HCT116 (cell line): Measurements from ENCODE around the gene GUCY2D. TPM values are rescaled to one million over a fixed set of nuclear protein-coding genes. Genes with fewer than 3 reads are reported as not detected.

Source experiments
- ATAC-seq: fragments of 200-7000 bp; cut with Tn5 transposase; 2 replicates; pipeline ENCODE4 v1.9.1; 2020; ENCODE audit warnings: mild to moderate bottlenecking, moderate library complexity
- BruUV-seq: library from RNA; stranded (reverse); fragments of 400-500 nt; replicated peaks from 2 replicates; lab custom pipeline; 2021; lab: Mats Ljungman, UMichigan
- CTCF ChIA-PET: fragments of 300-600 bp; sonication (Branson Sonifier 250); formaldehyde crosslinking; loops from one replicate; lab custom pipeline; 2021; ENCODE audit warnings: antibody characterized with exemption; lab: Charles Lee
- POLR2A ChIA-PET: fragments of 300-600, 350-600 bp; sonication (Branson Sonifier 250); formaldehyde crosslinking; loops from one replicate; lab custom pipeline; 2021; ENCODE audit warnings: antibody characterized with exemption; lab: Charles Lee
- RAD21 ChIA-PET, 2 experiments: fragments of 300-600 bp; sonication (Branson Sonifier 250); formaldehyde crosslinking; loops; one replicate each; lab custom pipeline; 2023; ENCODE audit warnings: low total read pairs in 2 of 2; ENCODE audit not compliant: uncharacterized antibody in 2 of 2, unreplicated experiment in 2 of 2, low non-redundant PET in 1 of 2; lab: Charles Lee
- DNase-seq: peaks from one replicate; pipeline ENCODE4 v3.0.0-alpha.2; 2010; ENCODE audit warnings: low read depth, low spot score
- H2AFZ ChIP-seq: fragments of 200-600 bp; shearing (Covaris generic), sonication (generic); 2 replicates; pipeline ENCODE4 v1.6.1; 2017; ENCODE audit warnings: low read depth, mixed run types, mixed read lengths, antibody characterized with exemption, low read length; ENCODE audit not compliant: poor library complexity, severe bottlenecking
- H3K27ac ChIP-seq: 2 replicates; pipeline ENCODE4 v1.5.1; 2012; ENCODE audit warnings: low read depth, low read length
- H3K27me3 ChIP-seq: fragments of 200-600 bp; sonication (generic); 2 replicates; pipeline ENCODE4 v1.6.1; 2016; ENCODE audit warnings: mixed run types, low read length, mixed read lengths; ENCODE audit not compliant: insufficient read depth
- H3K36me3 ChIP-seq, 2 experiments: fragments of 200-500 bp in 1 of 2; fragments of 200-600 bp in 1 of 2; sonication (Bioruptor generic) in 1 of 2; sonication (generic) in 1 of 2; 2 replicates each; pipeline versions ENCODE4 v1.5.1 to v1.6.1; 2014 to 2016; ENCODE audit warnings: low read length in 2 of 2, inconsistent platforms in 1 of 2, mixed read lengths in 1 of 2, mixed run types in 1 of 2; ENCODE audit not compliant: insufficient read depth in 2 of 2, control insufficient read depth in 1 of 2
- H3K4me1 ChIP-seq, 2 experiments: fragments of 200-600 bp in 1 of 2; sonication (generic) in 1 of 2; 2 replicates each; pipeline versions ENCODE4 v1.5.1 to v1.6.1; 2012 to 2017; ENCODE audit warnings: low read length in 2 of 2, inconsistent platforms in 1 of 2, mild to moderate bottlenecking in 1 of 2, mixed read lengths in 1 of 2, mixed run types in 1 of 2, moderate library complexity in 1 of 2; ENCODE audit not compliant: insufficient read depth in 2 of 2, control insufficient read depth in 1 of 2
- H3K4me2 ChIP-seq: fragments of 200-600 bp; sonication (generic); 2 replicates; pipeline ENCODE4 v1.6.1; 2017; ENCODE audit warnings: mixed run types, low read length, mixed read lengths
- H3K4me3 ChIP-seq, 2 experiments: fragments of 200-600 bp in 1 of 2; sonication (generic) in 1 of 2; replicated peaks in 1 of 2; 2 replicates each; pipeline ENCODE4 v1.5.1; 2011 to 2016; ENCODE audit warnings: low read length in 2 of 2, control low read depth in 1 of 2, low read depth in 1 of 2, mild to moderate bottlenecking in 1 of 2, mixed read lengths in 1 of 2, mixed run types in 1 of 2
- H3K79me2 ChIP-seq: fragments of 200-600 bp; sonication (generic); 2 replicates; pipeline ENCODE4 v1.6.1; 2017; ENCODE audit warnings: mild to moderate bottlenecking, mixed run types, low read length, moderate library complexity, mixed read lengths; ENCODE audit not compliant: insufficient read depth
- H3K9ac ChIP-seq: fragments of 200-600 bp; sonication (generic); 2 replicates; pipeline ENCODE4 v1.6.1; 2016; ENCODE audit warnings: low read length, mixed read lengths
- H3K9me2 ChIP-seq: fragments of 200-600 bp; sonication (generic), shearing (Covaris generic); 2 replicates; pipeline ENCODE4 v1.6.1; 2017; ENCODE audit warnings: mixed run types, mild to moderate bottlenecking, moderate library complexity; ENCODE audit not compliant: insufficient read depth
- H3K9me3 ChIP-seq, 2 experiments: fragments of 200-500 bp in 1 of 2; fragments of 200-600 bp in 1 of 2; sonication (Bioruptor generic) in 1 of 2; sonication (generic) in 1 of 2; 2 replicates each; pipeline ENCODE4 v1.6.1; 2014 to 2017; ENCODE audit warnings: low read length in 2 of 2, mixed read lengths in 2 of 2, inconsistent platforms in 1 of 2, low read depth in 1 of 2, mild to moderate bottlenecking in 1 of 2, mixed run types in 1 of 2, moderate library complexity in 1 of 2; ENCODE audit not compliant: control insufficient read depth in 1 of 2, insufficient read depth in 1 of 2
- H4K20me1 ChIP-seq: fragments of 200-600 bp; sonication (generic), shearing (Covaris generic); 2 replicates; pipeline ENCODE4 v1.6.1; 2017; ENCODE audit warnings: mixed run types, mild to moderate bottlenecking, moderate library complexity; ENCODE audit not compliant: insufficient read depth
- ATF3 ChIP-seq: IDR thresholded peaks from 2 replicates; pipeline ENCODE4 v1.6.1; 2012
- ZNF274 ChIP-seq: fragments of 200-500 bp; sonication (Bioruptor generic); IDR thresholded peaks from 2 replicates; pipeline ENCODE4 v1.6.1; 2014; ENCODE audit warnings: mild to moderate bottlenecking, low read depth, low read length, inconsistent platforms
- intact Hi-C: fragments of 100-400 bp; cut with micrococcal nuclease; formaldehyde crosslinking; loops from 2 replicates; pipeline ENCODE4 v1.10.0; 2022
- total RNA-seq: library from RNA; stranded (reverse); gene quantifications from one replicate; pipeline ENCODE4 v1.2.1, GENCODE V29; 2021; ENCODE audit not compliant: unreplicated experiment
- TF ChIP-seq, protein P1 (sequence below): IDR thresholded peaks from 2 replicates; pipeline ENCODE4 v1.6.1; 2012
- TF ChIP-seq, protein P2 (sequence below), 3 experiments: fragments of 200-600 bp in 1 of 3; sonication (generic) in 1 of 3; IDR thresholded peaks in 2 of 3; conservative IDR thresholded peaks in 1 of 3; 2 replicates each; pipeline ENCODE4 v1.5.1; 2012 to 2017; ENCODE audit warnings: low read depth in 2 of 3, low read length in 2 of 3, antibody characterized with exemption in 1 of 3, borderline replicate concordance in 1 of 3, control low read depth in 1 of 3, mild to moderate bottlenecking in 1 of 3, mixed read lengths in 1 of 3, mixed run types in 1 of 3, moderate library complexity in 1 of 3; ENCODE audit not compliant: insufficient read depth in 1 of 3
- TF ChIP-seq, protein P3 (sequence below): IDR thresholded peaks from 2 replicates; pipeline ENCODE4 v1.6.1; 2011; ENCODE audit warnings: mild to moderate bottlenecking, low read length, moderate library complexity; ENCODE audit not compliant: insufficient replicate concordance; ENCODE audit errors: extremely low read depth

The GUCY2D gene
- total RNA-seq, 1 experiment from 2014 or later, result 1.4 TPM

- no peaks in the 10 kb centered on the region for H3K79me2 ChIP-seq
- peaks cover 0 to 11% of the 10 kb centered on the region in 2 experiments; a peak in 2 of 4 replicates for H3K4me1 ChIP-seq
- H2AFZ ChIP-seq, result no peak overlapping the region
- intact Hi-C loops, result no loop called here
- no peaks in the 10 kb centered on the region for H3K9me2 ChIP-seq
- peak; percentile 80 for ATAC-seq
- TF ChIP-seq, protein P1, sequence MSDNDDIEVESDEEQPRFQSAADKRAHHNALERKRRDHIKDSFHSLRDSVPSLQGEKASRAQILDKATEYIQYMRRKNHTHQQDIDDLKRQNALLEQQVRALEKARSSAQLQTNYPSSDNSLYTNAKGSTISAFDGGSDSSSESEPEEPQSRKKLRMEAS, result no peak
- TF ChIP-seq ATF3, result no peak
- TF ChIP-seq, protein P2, sequence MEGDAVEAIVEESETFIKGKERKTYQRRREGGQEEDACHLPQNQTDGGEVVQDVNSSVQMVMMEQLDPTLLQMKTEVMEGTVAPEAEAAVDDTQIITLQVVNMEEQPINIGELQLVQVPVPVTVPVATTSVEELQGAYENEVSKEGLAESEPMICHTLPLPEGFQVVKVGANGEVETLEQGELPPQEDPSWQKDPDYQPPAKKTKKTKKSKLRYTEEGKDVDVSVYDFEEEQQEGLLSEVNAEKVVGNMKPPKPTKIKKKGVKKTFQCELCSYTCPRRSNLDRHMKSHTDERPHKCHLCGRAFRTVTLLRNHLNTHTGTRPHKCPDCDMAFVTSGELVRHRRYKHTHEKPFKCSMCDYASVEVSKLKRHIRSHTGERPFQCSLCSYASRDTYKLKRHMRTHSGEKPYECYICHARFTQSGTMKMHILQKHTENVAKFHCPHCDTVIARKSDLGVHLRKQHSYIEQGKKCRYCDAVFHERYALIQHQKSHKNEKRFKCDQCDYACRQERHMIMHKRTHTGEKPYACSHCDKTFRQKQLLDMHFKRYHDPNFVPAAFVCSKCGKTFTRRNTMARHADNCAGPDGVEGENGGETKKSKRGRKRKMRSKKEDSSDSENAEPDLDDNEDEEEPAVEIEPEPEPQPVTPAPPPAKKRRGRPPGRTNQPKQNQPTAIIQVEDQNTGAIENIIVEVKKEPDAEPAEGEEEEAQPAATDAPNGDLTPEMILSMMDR (IDR thresholded peaks at IDR 0.05 in 2 of 3, conservative IDR thresholded peaks at IDR 0.05 in 1 of 3; ENCODE audit: borderline replicate concordance in 1 of 3, insufficient read depth in 1 of 3, low read depth in 2 of 3, low read length in 2 of 3), result no peak
- TF ChIP-seq ZNF274, result no peak
- TF ChIP-seq, protein P3, sequence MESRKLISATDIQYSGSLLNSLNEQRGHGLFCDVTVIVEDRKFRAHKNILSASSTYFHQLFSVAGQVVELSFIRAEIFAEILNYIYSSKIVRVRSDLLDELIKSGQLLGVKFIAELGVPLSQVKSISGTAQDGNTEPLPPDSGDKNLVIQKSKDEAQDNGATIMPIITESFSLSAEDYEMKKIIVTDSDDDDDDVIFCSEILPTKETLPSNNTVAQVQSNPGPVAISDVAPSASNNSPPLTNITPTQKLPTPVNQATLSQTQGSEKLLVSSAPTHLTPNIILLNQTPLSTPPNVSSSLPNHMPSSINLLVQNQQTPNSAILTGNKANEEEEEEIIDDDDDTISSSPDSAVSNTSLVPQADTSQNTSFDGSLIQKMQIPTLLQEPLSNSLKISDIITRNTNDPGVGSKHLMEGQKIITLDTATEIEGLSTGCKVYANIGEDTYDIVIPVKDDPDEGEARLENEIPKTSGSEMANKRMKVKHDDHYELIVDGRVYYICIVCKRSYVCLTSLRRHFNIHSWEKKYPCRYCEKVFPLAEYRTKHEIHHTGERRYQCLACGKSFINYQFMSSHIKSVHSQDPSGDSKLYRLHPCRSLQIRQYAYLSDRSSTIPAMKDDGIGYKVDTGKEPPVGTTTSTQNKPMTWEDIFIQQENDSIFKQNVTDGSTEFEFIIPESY, result no peak
- H3K36me3 ChIP-seq, result no peaks in the 10 kb centered on the region
- H3K4me2 ChIP-seq, result no peak overlapping the region
- DNase-seq, result no peak
- H4K20me1 ChIP-seq, result no peaks in the 10 kb centered on the region
- H3K9ac ChIP-seq, result no peak overlapping the region
- ChIA-PET POLR2A (no interaction called here), CTCF (interaction anchor here (1.0 to 1.5 kb wide), 2 partner anchors 9 to 52 kb away, joined by 4 read pairs; no protein-coding TSS in a partner anchor), RAD21 (no interaction called here)
- no peak overlapping the region for H3K4me3 ChIP-seq
- H3K9me3 ChIP-seq, result no peaks in the 10 kb centered on the region
- no peak overlapping the region for H3K27ac ChIP-seq
- BruUV-seq, result no TSS peak
- no peaks in the 10 kb centered on the region for H3K27me3 ChIP-seq
These were observed 3.7 kb downstream of the GUCY2D start for GRCh38 chr17:8005967-8006730.
